HuH-7.5 (cell line): ENCODE results near the gene SLC6A16.
"Not testable (repeated sequence)": the region's sequence is repeated elsewhere in the genome, so short reads cannot be mapped to it uniquely, and the experiment has no call there.

Experiments
- DNase-seq: peaks from one replicate; pipeline ENCODE4 v3.0.0; 2011; ENCODE audit warnings: low spot score

The SLC6A16 gene

DNA sequence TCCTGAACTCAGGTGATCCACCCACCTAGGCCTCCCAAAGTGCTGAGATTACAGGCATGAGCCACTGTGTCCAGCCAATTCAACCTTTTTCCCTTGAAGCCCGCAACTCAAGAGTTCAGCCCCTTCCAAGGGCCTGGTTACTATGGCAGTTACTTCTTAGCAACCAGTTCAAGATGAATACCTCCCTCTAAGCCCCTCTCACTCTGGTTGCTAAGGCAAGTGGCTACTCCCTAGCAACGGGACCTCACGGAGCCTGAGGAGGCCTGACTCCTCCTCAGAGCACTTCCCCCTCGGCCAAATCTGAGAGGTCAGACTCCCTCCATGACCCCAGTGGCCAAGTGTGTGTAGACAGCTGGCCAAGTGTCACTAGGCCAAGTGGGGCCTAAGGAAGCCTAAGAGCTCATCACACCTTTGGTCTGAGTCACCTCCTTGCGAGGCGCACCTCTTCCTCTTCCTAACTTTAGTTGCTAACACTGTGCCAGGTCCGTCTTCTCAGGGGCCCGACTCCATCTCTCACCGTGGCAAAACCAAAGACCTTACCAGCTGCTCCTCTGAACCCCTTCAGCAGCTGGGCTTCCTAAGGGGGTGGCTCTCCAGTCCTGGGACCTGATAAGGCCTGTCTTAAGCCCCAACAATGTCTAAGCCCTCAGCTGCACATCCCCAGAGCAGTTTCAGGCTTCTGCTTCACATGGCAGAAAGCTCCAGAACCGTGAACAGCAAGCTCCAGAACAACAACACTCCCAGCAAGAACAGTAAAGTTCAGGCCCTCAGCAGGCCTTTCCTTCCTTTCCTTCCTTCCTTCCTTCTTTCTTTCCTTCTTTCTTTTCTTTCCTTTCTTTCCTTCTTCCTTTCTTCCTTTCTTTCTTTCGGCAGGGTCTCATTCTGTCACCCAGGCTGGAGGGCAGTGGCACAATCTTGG lies 19.8 kb upstream of the SLC6A16 start:
- no peak for DNase-seq

DNA sequence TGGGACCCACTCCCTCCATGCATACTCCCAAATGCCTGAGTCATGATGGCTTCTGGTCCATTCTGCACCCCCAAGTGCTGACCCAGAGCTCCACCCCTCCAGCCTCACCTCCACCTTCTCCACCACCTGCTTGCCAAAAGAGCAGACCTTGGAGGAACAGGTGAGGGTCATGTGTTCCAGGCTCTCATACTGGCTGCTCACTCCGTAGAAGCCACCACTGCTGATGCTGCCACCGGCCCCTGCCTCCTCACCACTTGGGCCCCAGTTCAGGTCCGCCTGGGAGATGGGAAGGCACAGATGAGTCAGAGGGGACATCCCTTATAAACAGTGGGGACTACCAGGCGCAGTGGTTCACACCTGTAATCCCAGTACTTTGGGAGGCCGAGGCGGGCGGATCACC lies 18.1 kb upstream of the SLC6A16 start:
- no peak for DNase-seq

DNA sequence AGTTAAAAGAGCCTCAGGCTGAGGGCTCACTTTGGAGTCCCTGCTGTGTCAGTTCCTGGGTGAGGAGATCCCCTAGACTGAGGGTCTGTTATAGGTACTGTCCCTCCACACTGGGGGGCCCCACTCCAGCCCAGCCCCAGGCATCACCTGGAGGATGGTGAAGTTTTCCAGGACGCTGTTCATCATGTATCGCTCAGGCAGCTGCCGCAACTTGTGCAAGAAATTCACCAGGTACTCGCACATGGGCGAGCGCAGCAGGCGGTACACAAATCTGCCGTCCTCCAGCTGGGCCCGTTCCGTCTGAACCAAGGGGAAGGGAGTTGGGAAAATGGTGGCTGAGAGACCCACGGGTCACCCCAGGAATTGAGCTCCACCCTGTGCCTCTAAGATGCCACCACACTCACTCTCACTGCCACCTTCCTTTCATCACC lies 17.3 kb upstream of the SLC6A16 start:
- DNase-seq = no peak

DNA sequence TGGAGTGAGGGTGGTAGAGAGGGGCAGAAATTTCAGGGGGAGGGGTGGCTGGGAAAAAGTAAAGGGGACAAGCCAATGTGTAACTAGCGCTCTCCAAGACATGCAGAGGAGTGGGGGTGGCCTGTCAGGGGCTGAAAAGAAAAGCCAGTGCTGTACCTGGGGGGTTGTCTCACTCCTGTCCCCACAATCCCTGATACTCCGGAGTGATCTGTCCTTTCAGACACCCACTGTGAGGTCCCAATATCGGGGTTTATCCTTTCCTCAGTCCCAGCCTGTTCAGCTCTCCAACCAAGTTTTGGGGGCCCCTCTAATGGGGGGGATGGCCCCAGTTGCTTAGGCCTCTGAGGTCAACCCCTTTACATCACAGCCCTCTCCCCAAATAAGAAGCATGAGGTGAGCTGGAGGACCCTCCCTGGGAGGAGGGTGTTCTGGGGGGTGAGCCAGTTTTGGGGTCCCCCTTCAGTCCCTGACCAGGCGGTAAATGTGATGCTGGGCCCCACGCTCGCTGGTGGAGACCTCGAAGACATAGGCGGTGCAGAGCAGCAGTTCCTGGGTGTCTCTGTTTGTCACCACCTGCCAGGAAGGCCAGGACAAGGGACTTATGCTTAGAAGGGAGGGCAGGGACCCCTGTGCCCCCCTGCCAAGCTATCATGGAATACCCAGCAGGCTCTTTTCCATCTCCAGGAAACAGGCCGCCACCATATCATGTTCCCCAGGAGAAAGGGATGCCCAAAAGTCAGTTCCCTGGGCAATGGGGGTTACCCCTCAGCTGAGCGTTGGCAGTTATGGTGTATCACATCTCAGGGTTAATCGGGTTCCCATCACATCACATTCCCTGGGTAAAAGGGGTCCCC lies 16.1 kb upstream of the SLC6A16 start:
- no peak for DNase-seq

DNA sequence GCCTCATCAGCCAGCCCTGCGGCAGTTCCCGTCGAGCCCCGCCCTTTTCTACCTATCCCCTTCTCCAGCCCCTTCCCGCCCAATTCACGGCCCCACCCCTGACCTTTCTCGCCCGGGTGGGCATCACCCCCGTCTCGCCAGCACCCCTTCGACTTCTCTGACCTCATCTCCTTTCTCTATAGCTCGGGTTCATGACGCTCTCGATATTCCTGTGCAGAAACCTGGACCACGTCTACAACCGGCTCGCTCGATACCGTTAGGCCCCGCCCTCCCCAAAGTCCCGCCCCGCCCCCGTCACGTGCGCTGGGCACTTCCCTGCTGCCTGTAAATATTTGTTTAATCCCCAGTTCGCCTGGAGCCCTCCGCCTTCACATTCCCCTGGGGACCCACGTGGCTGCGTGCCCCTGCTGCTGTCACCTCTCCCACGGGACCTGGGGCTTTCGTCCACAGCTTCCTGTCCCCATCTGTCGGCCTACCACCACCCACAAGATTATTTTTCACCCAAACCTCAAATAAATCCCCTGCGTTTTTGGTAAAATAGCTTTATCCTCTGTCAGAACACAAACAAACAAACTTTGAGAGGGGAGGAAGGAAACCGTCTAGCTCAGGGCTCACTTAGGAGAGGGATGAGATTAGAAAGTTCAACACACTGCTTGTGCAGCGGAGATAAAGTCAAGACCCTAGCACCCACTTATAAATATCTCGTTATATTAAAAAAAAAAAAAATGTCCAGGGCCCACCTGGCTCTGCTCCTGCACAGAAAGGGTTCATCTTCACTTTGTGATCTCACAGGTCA lies 15.3 kb upstream of the SLC6A16 start:
- peak; percentile 98 for DNase-seq

DNA sequence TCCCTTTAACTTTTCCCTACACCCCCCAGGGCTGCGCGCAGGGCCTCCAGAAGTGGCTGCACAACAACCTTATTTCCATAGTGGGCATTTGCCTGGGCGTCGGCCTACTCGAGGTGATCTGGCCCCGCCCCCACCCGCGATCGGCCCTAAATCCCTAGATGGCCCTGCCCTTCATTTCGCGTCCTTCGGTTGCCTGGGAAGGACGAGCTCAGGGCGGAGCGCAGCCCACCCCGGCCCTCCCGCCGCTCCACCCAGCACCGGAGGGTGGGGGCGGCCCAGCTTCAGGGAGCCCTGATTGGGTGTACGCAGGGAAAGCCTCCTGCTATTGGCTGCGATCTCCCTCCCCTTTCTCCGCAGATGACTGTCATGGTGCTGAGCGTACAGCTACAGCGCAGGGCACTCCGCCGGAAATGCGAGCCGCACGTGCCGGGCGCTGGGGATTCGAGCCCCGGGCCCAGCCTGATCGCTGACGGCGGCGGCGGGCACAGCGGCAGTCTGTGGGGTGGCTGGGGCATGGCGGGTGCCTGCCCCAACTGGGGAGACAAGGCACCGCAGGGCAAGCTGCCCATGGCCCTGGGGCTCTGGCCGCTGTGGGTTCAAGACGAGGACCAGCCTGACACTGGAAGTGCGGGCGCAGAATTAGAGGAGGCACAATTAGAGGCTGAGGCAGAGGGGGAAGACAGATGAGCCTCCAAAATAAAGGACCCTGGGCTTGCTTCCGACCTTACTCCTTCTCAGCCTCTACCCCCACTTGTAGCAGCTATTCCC lies 14.5 kb upstream of the SLC6A16 start:
- DNase-seq = peak; percentile 47

DNA sequence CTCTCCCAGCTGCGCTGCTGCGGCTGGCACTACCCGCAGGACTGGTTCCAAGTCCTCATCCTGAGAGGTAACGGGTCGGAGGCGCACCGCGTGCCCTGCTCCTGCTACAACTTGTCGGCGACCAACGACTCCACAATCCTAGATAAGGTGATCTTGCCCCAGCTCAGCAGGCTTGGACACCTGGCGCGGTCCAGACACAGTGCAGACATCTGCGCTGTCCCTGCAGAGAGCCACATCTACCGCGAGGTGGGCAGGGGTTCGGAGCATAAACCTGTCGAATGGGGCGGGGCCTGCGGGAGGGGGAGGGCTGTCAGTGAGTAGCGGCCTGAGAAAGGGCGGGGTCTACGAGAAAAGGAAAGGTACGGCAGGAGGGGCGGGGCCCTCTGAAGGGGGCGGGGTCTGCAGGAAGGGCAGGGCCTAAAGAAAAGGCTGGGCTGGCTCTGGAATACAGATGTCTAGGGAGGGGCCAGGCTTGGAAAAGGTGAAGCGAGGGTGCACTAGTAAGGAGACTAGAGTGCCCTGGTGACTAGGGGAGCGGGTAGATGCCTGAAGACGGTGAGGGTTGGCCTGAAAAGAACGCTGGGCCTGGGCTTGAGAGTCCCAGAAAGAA lies 13.8 kb upstream of the SLC6A16 start:
- peak; percentile 49 for DNase-seq

DNA sequence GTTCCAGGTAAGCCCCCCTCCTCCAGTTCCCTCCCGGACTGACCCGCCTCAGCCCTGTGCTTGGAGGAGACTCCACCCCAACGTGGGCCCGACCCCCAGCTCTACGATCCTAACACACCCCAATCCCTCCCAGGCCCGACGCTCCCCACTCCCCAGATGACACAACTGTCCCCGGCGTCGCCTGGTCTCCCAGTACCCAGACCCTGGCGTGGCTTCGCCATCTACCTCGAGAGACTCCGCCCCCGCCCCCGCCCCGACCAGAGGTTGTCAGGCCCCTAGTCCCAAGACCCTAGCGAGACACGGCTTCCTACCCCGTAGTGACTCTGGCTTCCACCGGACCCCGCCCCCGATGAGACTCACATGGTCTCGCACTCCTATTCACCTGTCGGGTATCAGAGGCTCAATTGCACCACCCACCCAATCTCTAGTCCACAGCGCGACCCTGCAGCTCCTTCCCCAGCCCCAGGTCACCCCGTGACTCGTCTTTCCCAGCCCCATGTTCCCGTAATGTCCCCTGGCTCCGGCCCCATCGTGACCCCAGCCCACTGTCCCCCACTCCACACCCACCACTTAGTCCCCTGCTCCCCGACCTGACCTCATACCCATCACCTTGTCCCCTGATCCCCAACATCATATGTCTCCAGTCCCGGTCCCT lies 13.2 kb upstream of the SLC6A16 start:
- DNase-seq = no peak

DNA sequence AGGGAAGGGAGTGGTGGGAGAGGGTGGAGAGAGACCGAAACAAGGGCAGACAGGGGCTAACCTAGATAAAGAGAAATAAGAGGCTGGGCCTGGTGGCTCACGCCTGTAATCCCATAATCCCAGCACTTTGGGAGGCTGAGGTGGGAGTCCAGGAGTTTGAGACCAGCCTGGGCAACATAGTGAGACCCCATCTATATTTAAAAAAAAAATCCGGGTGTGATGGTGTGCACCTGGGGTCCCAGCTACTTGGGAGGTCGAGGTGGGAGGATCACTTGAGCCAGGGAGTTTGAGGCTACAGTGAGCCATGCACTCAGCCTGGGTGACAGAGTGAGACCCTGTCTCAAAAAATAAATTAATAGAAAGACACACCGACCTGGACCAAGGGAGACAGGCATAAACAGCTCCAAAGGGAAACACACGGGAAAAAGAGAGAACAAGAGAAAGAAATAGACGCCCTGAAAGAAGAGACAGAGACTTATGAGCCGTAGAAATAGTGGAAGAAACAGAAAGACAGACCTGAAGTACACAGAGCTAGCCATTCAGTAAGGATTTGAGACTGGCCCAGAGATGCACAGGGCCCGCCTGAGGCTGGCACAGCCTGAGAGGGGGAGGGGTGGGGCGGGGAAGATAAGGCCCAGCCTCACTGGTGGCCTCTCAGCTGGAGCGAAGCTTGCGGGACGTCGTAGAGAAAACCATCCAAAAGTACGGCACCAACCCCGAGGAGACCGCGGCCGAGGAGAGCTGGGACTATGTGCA lies 12.5 kb upstream of the SLC6A16 start:
- no peak for DNase-seq

DNA sequence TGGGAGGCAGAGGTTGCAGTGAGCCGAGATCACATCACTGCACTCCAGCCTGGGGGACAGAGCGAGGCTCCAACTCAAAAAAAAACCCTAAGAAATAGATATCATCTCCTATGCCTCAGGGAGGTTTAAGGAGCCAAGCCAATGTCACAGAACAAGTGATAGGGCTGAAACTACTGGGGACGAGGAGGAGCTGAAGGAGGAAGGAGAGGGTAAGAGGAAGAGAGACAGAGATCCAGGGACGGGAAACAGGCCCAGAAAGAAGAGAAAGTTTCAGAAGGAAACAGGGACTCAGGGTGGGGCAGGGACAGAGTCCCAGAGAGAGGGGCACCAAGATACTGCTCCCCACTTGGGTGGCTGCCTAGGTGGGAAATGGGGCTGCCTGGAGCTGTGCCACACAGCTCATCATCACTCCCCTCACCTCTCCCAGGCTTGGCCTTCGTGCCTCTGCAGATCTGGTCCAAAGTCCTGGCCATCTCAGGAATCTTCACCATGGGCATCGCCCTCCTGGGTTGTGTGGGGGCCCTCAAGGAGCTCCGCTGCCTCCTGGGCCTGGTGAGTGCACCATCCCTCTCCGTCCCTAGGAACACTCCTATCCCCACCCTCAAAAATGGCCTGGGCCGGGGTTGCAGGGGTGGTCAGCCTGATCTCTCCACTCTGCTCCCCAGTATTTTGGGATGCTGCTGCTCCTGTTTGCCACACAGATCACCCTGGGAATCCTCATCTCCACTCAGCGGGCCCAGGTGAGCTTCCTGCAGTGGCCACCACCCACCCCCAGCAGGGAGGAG lies 11.7 kb upstream of the SLC6A16 start:
- no peak for DNase-seq

DNA sequence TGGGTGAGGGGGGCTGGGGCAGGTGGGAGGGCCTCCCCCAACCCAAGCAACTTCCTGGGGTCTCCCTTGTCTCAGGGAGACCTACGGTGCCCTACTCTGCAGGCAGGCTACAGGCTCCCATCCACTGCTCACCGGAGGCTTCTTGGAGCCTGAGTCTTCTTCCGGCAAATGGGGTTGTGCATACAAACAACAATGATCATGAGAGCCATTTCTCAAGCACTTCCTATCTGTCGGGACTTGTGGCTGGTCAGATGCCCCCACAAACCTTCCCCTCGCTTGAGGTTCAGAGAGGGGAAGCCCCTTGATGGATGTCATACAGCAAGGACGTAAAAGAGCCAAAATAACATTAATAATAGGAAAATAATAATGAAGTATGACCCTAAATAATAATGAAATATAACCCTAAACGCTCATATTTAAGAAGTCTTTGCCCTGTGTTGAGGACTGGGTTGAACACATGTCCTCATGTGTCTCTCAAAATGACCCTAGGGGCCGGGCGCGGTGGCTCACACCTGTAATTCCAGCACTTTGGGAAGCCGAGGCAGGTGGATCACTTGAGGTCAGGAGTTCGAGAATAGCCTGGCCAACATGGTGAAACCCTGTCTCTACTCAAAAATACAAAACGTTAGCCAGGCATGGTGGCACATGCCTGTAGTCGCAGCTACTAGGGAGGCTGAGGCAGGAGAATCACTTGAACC lies 10.9 kb upstream of the SLC6A16 start:
- DNase-seq = no peak

DNA sequence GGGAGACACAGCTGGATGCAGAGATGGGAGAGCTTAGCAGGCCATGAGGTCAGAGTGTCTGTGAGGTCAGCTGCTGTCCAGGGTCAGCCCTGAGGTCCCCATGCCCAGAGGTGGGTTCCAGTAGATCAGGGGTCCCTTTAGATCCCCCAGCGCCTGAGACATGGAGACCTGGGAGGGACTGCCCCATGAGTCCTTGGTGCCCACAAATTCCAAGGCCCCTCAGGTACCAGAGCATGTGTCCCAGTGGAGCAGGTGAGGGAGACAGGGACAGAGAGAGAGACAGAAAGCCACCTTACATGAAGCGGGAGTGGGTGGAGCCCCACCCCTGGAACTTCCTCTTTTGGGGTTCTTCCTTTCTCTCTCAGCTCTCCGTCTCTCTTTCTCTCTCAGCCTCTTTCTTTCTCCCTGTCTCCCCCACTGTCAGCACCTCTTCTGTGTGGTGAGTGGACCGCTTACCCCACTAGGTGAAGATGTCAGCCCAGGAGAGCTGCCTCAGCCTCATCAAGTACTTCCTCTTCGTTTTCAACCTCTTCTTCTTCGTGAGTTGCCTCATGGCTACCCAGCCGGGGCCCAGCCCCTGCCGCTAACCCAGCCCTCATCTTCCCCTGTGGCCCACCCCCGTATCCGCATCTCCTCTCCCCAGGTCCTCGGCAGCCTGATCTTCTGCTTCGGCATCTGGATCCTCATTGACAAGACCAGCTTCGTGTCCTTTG lies 10.2 kb upstream of the SLC6A16 start, which contains the start of gene CD37:
Gene CD37 (plus strand): TSS at position 336 of the 713 bp plus-strand sequence. CDS start 135 bp downstream, at position 471.
- DNase-seq = no peak

DNA sequence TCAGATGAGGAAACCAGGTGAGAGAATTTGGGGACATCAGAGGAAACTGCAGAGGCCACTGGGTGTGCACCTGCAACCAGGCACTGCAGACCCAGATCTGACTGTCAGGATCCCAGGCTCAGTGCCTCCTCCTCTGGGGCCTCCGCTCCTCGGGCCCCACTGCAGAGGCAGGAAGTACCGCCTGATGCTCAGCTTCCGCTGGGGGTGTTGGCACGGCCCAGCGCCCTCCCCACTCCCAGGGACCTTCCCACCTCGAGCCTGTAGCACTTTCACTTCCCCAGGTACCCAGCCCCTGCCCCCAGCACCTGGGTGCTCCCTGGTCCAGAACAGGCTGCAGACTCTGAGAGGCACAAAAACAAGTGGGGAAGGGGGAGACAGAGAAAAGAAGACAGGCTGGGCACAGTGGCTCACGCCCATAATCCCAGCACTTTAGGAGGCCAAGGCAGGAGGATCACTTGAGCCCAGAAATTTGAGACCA lies 8.9 kb upstream of the SLC6A16 start:
- DNase-seq = no peak

DNA sequence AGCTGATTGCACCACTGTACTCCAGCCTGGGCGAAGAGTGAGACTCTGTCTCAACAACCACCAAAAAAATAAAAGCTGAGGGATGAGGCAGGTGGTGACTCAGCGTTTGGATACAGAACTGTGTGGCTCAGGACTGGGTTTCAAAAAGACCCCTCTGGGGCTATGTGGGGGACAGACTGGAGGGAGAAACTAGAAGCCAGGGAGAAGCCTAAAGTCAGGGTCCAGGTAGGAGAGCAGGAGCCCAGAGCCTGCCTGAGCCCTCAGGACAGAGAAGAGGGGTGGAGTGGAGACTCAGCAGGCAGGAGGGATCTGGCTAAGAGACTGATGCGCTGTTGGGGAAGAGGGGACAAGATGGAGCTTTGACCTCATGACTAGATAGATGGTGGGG lies 8.4 kb upstream of the SLC6A16 start:
- DNase-seq = no peak

DNA sequence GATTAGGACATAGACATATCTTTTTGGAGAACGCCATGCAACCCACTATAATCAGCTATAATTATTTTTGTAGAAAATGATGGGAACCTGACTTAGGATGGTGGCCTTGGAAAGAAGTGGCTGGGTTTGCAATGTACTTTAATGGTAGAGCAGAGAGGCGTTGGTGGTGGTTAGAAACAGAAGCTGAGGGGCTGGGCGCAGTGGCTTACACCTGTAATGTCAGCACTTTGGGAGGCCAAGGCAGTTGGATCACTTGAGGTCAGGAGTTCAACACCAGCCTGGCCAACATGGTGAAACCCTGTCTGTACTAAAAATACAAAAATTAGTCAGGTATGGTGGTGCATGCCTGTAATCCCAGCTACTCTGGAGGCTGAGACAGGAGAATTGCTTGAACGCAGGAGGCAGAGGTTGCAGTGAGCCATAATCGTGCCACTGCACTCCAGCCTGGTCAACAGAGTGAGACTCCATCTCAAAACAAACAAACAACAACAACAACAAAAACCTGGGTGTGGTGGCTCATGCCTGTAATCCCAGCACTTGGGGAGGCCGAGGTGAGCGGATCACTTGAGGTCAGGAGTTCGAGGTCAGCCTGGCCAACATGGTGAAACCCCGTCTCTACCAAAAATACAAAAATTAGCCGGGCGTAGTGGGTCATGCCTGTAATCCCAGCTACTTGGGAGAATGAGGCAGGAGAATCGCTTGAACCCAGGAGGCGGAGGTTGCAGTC lies 7.9 kb upstream of the SLC6A16 start:
- not testable (repeated sequence) for DNase-seq

DNA sequence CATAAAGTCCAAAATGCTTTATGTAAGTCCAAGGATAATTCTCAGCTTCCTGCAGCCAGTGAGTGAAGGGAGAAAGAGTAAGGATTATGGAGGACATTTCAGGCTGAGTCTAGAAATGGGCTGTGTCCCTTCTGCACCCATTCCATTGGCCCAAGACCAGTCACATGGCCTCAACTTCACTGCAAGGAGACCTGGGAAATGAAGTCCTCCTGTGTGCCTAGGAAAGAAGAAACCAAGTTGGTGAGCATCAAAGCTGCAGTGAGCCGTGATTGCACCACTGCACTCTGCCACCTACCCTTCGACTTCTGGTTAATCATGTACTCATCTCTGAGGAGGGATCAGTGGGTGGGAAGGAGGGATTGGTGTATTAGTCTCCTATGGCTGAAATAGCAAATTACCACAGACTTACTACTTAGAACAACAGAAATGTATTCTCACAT lies 6.6 kb upstream of the SLC6A16 start:
- peak; percentile 82 for DNase-seq

DNA sequence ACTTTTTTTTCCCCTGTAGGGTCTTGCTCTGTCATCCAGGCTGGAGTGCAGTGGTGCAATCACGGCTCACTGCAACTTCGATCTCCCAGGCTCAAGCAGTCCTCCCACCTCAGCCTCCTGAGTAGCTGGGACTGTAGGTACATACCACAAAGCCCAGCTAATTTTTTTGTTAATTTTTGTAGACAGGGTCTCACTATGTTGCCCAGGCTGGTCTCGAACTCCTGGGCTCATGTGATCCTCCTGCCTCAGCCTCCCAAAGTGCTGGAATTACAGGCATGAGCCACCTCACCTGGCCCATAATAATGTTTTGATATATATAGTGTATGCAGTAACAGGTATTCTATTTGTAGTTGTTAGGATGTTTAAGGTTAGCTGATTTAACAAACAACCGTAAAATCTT lies 6.2 kb upstream of the SLC6A16 start:
- DNase-seq = not testable (repeated sequence)
